GM18873 (cell line): ENCODE measurements around the gene GAS2.

Source experiments
- ATAC-seq: cut with Tn5 transposase; IDR thresholded peaks from one replicate; pipeline ENCODE4 v1.9.1; 2021; ENCODE audit warnings: mild to moderate bottlenecking, moderate library complexity, moderate number of reproducible peaks; ENCODE audit not compliant: unreplicated experiment, low FRiP score

GAS2 gene

DNA sequence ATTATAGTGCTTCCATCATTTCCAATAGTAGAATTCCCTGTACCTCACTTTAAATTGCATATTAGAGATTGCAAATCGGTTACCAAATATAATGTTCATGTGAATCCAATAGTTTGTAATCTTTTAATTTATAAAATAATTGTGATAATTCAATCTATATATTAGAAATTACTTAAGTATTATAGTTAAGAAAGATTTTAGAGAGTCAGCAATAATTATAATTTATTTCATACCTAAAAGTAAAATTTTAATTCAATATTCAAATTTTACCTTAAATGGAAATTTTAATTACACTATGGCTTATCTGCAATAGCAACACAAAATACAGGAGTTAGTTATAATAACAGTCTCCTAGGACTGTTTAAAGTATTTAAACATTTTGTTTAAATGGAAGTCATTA lies 180.3 kb downstream of the GAS2 start:
- ATAC-seq: no peak

DNA sequence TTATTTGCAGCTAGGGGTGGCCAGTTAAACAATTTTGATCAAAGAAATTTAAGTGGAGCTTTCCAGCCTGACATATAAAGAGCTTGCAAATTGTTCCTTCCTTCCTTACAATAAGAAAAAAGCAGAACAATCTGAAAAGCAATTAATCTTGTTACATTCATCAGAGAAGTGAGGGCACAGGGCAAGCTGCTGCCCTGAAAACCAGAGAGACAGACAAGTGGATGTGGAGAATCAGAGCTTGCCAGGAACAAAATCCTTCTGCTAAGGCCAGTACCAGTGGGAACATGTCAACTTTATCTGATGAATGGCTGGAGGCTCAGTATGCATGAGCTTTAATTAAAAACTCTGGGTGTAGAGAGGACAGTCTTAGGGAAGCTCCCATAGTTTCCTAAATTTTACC lies 185.1 kb downstream of the GAS2 start:
- no peak for ATAC-seq

DNA sequence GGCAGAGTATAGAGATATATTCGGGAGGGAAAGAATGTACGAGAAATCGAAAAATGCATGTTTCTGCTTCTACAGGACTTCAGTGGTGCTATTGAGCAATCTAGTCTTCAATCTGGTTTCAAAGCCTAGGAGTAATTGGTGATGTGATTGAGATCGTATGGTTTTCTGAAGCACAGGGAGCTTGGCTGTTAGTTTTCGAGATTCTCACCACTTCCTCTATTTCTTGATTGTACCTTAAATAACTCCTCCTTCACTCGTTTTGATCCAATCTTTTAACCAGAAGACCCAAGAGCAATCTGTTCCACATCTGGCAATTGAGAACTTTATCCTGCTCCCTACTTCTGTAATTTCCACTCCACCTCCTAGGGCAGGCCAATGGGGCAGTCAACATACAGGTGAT lies 193.3 kb downstream of the GAS2 start:
- ATAC-seq: no peak

DNA sequence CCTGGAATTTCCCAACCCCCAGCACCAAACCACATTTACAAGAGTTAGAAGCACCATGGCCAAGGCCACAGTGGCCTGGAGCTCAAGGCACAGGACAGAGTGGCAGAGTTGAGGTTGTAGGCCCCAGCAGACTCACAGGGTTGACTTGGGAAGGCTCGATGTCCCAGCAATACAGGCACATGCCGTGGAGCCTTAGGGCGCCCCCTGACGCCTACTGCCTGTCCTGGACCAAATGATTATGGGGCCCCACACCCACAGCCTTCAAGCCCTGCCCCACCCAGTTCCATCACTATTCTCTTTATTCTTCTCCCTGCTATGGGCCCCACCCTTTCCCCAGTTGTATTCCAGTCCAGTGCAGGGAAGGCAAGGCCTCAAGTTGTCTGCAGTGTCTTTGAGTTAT lies 193.8 kb downstream of the GAS2 start, which contains the start of gene CCDC179:
CCDC179 (minus strand) TSS at position 234 of the 400 bp plus-strand sequence; CDS start at position 181, 53 bp downstream.
- no peak for ATAC-seq
